ENCODE measurements around the gene FAM136A.
"Not testable (repeated sequence)": the region's sequence is repeated elsewhere in the genome, so short reads cannot be mapped to it uniquely, and the experiment has no call there.

Gene FAM136A

DNA sequence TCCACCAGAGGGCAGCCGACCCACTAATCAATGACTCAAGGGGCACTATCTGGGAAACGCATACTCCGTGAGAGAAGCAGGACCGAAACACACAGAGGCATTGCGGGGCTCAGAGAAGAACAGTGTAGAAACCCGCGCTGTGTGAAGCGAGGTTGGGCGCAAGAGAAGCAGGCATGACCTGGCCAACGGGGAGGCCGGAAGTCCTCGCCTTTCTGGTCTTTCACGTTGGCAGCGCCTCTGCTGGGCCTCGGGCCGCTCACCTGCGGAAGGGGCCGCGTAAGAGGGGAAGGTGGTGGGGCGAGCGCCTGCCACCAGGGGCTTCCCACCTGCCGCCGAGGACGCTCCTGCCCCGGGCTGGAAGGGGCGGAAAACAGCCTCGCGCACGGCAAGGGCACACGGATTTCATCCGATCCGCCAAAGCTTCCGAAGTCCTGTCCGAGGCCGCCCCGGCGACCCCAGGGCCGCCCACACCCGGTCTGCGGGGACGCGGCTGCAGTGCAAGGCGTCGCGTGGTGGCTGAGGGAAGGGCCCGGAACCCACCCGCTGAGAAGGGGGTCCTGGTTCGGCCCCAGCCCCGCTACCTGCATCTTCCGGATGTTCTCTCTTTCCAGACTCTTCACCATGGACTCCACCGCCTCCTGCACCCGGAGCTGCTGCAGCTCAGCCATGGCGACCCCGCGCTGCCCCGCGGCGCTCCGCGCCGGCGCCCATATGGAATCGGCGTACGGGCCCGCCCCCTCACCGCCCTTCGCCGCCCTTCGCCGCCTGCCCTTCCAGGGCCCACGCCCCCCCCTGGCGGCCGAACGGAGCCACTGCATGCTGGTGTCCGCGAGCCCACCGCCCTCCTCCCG, at the start of gene FAM136A:
Gene FAM136A, minus strand, starts transcription at position 724 of the 851 bp plus-strand sequence. Its CDS starts 56 bp downstream, at position 668.
- peak; percentile 78 for DNase-seq

DNA sequence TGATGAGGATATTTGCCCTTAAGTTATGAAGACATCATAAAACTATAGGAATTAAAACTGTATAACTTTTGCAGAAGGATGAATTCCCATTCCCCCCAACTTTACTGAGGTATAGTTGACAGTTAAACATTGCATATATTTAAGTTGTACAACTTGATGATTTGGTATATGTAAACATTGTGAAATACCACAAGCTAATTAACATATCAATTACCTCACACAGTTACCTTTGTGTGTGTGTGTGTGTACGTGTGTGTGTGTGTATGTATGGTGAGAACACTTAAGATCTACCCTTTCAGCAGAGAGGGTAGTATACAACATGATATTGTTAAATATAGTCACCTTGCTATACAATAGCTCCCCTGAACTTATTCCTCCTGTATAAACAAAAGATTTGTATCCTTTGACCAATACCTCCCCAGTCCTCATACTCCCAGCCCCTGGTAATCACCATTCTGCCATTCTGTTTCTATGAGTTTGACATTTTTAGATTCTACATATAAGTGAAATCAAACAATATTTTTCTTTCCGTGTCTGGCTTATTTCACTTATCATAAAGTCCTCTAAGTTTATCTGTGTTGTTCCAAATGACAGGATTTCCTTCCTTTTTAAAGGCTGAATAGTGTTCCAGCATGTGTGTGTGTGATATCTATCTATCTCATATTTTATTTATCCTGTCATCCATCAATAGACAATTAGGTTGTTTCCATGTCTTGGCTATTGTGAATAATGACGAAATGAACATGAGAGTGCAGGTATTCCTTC, 48.2 kb upstream of the FAM136A start:
- DNase-seq: no peak

DNA sequence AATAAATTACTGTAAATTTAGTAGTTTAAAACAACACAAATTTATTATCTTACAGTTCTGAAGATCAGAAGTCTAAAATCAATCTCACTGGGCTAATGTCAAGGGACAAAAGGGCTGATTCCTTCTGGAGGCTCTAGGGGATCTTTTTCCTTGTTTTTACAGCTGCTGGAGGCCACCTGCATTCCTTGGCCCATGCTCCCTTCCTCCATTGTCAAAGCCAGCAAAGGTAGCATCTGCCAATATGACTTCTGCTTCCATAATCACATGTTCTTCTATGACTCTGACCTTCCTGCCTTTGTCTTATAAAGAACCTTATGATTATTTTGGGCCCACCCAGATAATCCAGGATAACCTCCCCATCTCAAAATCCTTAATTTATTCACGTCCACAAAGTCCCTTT, 46.0 kb upstream of the FAM136A start:
- no peak for DNase-seq

DNA sequence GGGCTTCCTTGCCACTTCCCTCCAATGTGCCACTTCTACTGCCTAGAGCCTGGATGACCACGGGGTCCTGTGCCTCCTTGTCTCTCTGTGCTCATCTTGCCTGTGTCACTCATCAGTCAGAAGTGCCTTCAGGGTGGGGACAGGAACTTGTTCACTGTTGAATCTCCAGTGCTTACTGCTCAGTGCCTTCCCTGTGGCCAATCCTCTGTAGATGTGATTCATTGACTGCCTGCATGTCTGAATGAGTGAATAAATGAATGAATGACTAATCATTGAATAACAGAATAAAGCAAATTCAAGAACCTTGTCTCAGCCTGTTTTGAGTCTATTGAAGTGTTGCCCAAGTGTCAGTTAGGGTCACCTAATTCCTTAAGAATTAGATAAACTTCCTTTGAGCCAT, 42.3 kb upstream of the FAM136A start:
- no peak for DNase-seq

DNA sequence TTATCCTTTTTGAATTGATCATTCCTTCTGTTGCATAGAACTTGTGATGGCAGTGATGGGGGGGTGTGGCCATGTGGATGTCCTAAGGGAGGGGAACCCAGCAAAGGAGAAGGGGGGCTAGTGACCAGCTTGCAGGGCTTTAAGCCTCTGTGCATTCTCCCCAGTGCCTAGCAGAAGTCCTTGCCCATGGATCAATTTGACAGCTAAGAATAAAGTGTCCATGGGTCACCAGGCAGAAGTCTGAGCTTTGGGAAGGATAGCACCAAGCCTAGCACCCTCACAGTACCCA, 39.6 kb upstream of the FAM136A start:
- DNase-seq: no peak

DNA sequence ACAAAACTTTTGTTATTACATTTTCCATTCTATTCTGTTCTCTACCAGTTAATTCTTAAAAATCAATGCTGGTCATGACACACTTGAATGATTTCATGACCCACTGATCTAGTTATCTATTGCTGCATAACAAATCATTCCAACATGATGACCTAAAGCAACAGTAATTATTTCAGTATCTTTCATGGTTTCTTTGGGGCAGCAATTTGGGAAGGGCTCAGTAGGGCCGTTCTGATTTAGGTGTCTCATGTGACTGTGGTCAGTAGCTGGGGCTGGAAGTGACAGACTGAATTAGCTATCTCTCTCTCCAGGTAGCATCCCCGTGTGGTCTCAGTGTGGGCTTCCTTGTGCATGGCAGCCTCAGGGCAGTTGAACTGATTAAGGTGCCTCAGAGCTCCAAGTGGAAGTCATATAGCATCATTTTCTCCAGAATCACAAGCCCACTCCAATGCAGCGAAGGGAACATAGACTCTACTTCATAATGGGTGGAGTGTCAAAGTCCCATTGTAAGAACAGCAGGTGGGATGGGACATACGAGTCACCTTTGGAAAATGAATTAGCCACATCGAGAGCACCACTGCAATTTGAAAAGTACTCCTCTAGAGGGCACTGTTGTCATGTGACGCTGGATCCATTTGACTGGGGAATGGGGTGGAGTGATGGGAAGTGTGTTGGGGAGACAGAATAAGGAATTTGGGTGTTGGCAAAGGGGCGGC, 39.1 kb upstream of the FAM136A start:
- peak; percentile 59 for DNase-seq

DNA sequence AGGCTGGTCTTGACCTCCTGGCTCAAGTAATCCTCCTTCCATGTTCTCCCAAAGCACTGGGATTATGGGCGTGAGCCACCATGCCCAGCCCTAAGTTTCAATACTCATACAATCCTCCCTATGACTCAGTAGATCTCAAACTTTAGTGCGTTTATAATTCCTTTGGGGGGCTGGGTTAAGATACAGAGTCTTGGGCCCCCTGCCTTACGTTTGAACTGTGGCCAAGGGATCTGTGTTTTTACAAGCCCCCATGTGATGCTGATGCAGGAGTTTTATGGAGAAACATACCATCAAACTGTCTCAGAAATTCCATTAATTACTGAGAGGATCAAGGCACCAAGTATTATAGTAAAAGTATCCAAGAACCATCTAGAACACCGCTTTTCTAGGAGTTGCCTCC, 38.2 kb upstream of the FAM136A start:
- DNase-seq: no peak

DNA sequence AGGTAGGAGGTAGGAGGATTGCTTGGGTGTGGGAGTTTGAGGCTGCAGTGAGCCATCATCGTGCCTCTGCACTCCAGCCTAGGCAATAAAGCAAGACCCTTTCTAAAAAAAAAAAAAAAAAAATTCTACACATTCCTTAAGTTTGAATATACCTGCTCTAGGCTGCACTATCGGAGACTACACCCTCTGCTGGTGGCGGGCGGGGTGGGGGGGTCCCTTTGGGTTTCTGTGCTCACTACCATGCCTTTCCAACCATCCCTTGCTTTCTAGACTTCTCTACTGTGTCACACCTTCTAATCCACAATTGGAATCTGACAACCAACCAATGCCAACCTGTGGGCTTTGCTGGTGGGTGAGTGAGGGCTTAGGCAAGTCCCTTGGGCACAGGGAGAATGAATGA, 34.7 kb upstream of the FAM136A start:
- DNase-seq: no peak

DNA sequence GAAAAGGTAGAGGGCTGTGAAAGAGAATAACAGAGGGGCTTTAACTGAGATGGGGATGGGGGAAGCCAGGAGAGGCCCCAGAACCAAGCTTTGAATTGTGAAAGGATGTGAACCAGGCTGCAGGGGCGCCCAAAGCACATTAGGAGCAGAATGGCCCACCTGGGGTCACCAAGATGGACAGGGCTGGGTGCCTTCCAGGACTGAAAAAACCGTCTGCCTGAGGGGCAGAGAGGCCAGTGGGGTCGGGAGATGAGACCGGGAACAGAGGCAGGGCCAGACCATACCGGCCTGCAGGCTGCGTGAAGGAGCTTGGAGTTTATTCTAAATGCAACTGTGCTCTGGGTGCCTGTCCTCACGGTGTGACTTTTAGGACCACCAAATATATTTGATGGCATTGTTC, 29.1 kb upstream of the FAM136A start:
- no peak for DNase-seq

DNA sequence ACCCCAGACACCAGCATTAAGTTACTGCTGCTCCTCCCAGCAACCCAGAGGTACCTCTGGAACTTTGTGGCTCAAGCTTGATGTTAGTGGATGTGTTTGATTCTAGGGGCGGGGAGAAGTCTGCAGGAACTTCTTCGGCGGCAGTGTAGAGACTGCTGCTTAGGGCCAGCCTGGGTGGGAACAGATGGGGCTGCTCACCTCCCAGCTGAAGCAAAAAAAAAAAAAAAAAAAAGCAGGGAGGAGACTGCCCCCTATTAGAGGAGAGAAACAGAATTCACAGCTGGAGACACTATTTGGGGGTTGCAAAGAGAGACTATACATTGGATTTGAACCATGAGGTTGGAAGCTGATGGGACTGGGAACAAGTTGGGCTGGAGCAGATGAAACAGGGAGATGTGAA, 28.6 kb upstream of the FAM136A start:
- no peak for DNase-seq

DNA sequence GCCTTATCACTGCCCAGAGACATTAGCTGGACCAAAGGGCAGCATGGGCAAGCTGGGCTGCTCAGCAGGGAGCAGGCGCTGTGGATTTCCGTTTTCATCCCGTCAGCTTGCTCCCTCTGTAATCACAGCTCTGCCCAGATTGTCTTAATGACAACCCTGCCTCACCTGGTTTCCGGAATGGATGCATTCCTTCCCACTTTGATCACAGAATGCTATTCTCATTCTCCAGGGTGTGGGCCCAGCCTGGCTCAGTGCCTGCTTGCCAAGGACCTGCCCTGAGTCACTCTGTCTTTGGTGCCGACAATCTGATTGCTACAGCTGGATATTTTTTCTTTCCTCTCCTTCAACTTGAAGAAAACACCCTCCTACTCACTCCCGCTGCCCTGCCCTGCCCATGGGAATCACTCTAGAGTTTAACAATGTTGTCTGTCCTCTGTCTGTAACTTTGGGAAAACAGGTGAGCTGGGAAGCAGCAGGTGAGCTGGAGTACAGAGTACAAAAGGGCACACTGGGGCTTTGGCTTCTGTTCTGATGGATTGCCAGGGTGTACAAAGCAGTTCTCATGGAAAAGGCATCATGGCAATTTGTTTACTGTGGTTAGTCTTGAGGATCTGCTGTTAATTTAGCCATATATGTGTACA, 27.2 kb upstream of the FAM136A start:
- peak; percentile 54 for DNase-seq

DNA sequence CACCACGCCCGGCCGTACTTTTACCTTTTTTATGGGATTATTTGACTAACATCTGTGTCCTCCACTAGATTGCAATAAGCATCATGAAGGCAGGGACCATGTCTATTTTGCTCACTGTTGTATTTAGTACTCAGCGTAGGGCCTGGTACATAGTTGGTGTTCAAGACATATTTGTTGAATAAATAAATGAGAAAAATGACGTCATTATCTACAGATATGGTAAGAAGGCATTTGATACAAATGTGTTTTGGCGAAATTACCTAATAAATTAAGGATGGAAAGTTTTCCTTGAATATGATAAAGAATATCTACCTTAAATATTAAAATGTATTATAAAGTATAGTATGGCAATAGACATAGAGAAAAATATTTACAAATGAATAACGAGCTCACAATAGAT, 24.0 kb upstream of the FAM136A start:
- no peak for DNase-seq

DNA sequence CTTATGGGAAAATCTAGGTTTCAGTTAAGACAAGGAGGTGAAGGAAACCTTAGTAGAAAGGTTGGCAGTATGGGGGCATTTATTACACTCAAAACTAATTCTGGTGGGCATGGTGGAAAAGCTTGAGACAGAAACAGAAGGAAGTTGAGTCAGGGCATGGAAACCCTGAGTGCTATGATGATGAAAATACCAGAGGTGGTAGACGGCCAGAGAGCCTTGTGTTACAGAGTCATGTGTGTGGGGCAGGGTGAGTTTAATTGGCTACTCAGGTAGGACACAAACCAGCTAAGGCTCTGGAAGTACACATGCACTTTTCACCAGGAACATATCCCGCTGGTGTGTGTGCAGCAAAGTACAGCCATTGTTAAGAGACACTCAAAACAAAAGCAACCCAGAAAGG, 20.7 kb upstream of the FAM136A start:
- no peak for DNase-seq

DNA sequence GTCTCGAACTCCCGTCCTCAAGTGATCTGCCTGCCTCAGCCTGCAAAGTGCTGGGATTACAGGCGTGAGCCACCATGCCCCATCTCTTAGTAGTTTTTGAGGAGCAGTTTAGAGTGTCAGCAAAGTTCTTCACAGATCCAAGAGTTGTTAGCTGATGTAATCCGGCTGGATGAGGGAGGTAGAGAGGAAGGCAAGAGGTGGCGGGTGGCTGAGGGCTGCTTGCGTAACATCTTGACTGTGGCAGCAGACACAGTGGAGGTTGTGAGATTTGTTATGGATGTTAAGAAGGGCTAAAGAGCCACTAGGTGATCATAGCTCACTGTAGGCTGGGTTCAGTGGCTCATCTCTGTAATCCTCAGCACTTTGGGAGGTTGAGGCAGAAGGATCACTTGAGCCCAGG, 19.5 kb upstream of the FAM136A start:
- no peak for DNase-seq

DNA sequence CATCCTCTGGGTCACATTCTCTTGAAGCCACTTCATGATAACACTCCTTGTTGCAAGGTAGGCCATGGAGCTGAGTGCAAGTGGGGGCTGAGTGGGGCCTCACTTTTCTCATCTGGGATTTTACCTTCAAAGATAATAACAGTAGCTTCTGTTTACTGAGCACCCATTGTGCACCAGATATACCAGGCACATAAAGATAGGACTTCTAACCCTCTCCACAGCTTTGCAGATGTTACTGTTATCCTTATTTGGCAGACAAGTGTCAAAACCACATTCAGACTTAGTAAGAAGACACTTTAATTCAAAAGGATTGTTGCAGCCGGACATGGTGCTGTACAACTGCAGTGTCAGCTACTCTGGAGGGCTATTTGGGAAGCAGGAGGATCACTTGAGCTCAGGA, 12.8 kb upstream of the FAM136A start:
- DNase-seq: no peak

DNA sequence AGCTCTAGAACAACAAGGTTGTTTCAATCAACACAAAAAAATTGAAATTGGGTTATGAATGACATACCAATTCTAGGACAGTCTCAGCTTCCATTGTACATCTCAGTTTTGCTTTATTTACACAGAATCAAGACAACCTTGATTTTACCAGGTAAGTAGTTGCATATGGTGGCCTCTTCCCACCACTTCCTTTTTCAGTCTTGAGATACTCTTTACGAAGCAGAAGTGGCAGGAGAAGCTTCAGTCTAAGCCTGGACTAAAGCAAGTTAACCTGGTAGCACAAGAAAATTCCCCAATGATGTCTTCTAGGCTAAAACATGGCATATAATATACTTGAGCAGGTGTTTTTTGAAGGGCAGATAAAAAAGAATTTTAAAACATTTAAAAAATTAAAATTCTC, 10.7 kb upstream of the FAM136A start:
- no peak for DNase-seq

DNA sequence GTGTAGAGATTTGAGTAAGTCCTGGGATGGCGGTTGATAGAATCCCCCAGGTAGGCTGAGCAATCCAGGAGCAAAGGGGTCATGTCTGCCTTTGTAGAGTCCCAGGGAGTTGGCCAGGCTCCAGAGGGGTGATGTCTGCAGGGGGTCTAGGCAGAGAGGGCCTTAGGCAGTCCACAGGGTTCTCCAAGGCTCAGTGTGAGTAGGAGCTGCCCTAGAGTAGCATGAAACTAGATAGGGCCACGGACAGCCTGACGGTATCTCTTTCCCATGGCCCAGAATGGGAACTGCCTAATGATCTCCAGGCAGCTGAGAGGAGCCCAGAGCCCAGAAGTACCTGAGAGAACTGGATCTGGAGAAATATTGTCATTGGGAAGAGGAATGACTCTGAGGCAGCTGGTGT, 9.0 kb upstream of the FAM136A start:
- no peak for DNase-seq

DNA sequence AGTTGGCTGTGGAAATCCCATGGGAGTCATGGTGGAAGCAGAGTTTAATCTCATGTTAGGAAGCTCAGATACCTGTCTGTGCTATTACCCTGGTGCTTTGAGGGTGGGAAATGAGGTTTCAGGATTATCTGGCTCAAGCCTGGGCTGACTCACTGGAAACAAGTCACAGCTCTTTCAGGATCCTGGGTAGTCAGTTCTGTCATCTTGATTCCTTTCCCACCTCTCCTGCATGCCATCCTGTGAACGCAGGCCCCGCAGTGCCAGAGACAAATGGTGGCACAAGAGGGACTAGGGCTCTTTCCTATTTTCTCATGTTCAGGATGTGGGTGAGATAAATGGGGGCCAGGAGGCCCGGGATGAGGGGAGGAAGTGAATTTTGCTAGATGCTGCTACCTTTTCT, 3.7 kb upstream of the FAM136A start:
- DNase-seq: no peak

DNA sequence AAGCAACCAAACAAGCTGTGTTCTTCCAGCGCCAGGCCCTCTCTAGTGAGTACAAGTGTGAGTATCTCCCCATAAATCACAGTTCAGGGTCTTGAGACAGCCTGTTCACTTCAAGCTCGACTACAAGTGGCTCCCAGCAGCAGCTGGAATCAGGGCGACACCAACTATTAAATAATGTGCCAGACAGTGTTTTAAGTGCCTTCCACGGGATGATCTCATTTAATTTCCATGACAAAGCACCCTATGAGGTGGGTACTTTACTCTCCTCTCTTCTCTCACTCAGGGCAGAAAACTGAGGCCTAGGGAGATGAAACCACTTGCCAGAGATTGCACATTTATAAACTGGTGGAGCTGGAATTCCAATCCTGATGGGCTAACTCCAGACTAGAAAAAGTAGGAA, 2.6 kb upstream of the FAM136A start:
- DNase-seq: no peak

DNA sequence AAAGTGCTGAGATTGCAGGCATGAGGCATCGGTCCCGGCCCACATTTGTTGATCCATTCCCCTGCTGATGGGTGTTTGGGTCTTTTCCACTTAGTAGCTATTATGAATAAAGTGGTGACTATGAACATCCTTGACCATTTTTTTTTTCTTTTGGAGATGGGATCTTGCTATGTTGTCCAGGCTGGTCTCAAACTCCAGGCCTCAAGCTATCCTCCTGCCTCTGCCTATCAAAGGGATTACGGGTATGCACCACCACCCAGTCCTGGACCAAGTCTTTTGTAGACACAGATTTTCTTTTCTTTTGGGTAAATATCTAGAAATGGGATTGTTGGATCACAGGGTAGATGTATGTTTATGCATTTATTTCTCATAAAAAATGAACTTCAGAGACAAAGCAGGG, 1.3 kb upstream of the FAM136A start:
- no peak for DNase-seq

DNA sequence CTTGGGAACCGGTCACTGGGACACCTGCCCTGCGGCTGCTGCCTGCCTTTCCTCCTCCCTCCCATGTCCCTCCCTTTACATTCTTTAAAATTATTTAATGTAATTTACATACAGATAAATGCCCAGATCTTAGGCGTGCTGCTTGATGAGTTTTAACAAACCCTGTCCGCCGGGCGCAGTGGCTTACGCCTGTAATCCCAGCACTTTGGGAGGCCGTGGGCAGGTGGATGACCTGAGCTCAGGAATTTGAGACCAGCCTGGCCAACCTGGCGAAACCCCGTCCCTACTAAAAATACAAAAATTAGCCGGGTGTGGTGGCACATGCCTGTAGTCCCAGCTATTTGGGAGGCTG, 304 bp upstream of the FAM136A start:
- DNase-seq: not testable (repeated sequence)

DNA sequence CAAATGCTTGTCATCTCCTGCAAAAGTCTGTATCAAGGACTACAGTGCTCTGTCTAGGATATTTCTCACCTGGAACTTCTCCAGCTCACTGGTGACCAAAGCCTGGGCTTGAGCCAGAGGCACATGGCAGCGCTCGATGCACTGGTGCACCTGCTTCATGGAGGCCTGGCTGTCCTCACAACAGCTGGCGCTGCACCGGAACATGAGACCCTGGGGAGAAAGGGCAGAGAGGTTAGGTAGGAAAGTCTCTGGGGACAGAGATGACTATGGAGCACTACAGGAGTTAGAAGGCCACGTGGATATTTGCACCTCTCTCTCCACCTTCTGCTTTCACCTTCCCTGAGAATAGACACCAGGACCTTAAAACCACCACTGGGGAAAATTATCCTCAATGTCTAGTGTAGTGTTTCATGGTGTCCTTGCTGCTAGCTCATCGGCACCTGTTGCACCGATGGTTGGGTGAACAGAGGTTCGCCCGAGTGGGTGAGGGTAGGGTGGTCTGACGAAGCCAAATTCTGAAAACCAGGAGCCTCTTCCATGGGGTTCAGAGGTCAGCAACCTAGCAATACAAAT, 1.0 kb downstream of the FAM136A start:
- no peak for DNase-seq

DNA sequence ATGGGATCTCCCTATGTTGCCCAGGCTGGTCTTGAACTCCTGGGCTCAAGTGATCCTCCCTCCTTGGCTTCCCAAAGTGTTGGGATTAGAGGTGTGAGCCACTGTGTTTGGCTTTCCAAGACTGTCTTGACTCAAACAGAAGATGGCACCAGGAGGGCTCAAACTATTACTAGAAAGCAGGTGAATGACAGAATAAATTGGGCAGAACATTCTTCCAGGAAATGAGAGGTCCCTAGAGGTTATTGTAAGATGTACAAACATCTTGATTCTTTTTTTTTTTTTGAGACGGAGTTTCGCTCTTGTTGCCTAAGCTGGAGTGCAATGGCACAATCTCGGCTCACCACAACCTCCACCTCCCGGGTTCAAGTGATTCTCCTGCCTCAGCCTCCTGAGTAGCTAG, 4.0 kb downstream of the FAM136A start:
- DNase-seq: not testable (repeated sequence)

Measured in NCI-H1105 treated with DMSO at 0.1 percent for 48 hours (cell line).